HCT116 (cell line): ENCODE data around the gene TMUB1. TPM values are rescaled to one million over a fixed set of nuclear protein-coding genes. Genes with fewer than 3 reads are reported as not detected.

Source experiments
- ATAC-seq: fragments of 200-7000 bp; cut with Tn5 transposase; 2 replicates; pipeline ENCODE4 v1.9.1; 2020; ENCODE audit warnings: mild to moderate bottlenecking, moderate library complexity
- BruUV-seq: library from RNA; stranded (reverse); fragments of 400-500 nt; replicated peaks from 2 replicates; lab custom pipeline; 2021; lab: Mats Ljungman, UMichigan
- CTCF ChIA-PET: fragments of 300-600 bp; sonication (Branson Sonifier 250); formaldehyde crosslinking; loops from one replicate; lab custom pipeline; 2021; ENCODE audit warnings: antibody characterized with exemption; lab: Charles Lee
- POLR2A ChIA-PET: fragments of 300-600, 350-600 bp; sonication (Branson Sonifier 250); formaldehyde crosslinking; loops from one replicate; lab custom pipeline; 2021; ENCODE audit warnings: antibody characterized with exemption; lab: Charles Lee
- RAD21 ChIA-PET, 2 experiments: fragments of 300-600 bp; sonication (Branson Sonifier 250); formaldehyde crosslinking; loops; one replicate each; lab custom pipeline; 2023; ENCODE audit warnings: low total read pairs in 2 of 2; ENCODE audit not compliant: uncharacterized antibody in 2 of 2, unreplicated experiment in 2 of 2, low non-redundant PET in 1 of 2; lab: Charles Lee
- DNase-seq: peaks from one replicate; pipeline ENCODE4 v3.0.0-alpha.2; 2010; ENCODE audit warnings: low read depth, low spot score
- H2AFZ ChIP-seq: fragments of 200-600 bp; shearing (Covaris generic), sonication (generic); 2 replicates; pipeline ENCODE4 v1.6.1; 2017; ENCODE audit warnings: low read depth, mixed run types, mixed read lengths, antibody characterized with exemption, low read length; ENCODE audit not compliant: poor library complexity, severe bottlenecking
- H3K27ac ChIP-seq: 2 replicates; pipeline ENCODE4 v1.5.1; 2012; ENCODE audit warnings: low read depth, low read length
- H3K27me3 ChIP-seq: fragments of 200-600 bp; sonication (generic); 2 replicates; pipeline ENCODE4 v1.6.1; 2016; ENCODE audit warnings: mixed run types, low read length, mixed read lengths; ENCODE audit not compliant: insufficient read depth
- H3K36me3 ChIP-seq, 2 experiments: fragments of 200-500 bp in 1 of 2; fragments of 200-600 bp in 1 of 2; sonication (Bioruptor generic) in 1 of 2; sonication (generic) in 1 of 2; 2 replicates each; pipeline versions ENCODE4 v1.5.1 to v1.6.1; 2014 to 2016; ENCODE audit warnings: low read length in 2 of 2, inconsistent platforms in 1 of 2, mixed read lengths in 1 of 2, mixed run types in 1 of 2; ENCODE audit not compliant: insufficient read depth in 2 of 2, control insufficient read depth in 1 of 2
- H3K4me1 ChIP-seq, 2 experiments: fragments of 200-600 bp in 1 of 2; sonication (generic) in 1 of 2; 2 replicates each; pipeline versions ENCODE4 v1.5.1 to v1.6.1; 2012 to 2017; ENCODE audit warnings: low read length in 2 of 2, inconsistent platforms in 1 of 2, mild to moderate bottlenecking in 1 of 2, mixed read lengths in 1 of 2, mixed run types in 1 of 2, moderate library complexity in 1 of 2; ENCODE audit not compliant: insufficient read depth in 2 of 2, control insufficient read depth in 1 of 2
- H3K4me2 ChIP-seq: fragments of 200-600 bp; sonication (generic); 2 replicates; pipeline ENCODE4 v1.6.1; 2017; ENCODE audit warnings: mixed run types, low read length, mixed read lengths
- H3K4me3 ChIP-seq, 2 experiments: fragments of 200-600 bp in 1 of 2; sonication (generic) in 1 of 2; replicated peaks in 1 of 2; 2 replicates each; pipeline ENCODE4 v1.5.1; 2011 to 2016; ENCODE audit warnings: low read length in 2 of 2, control low read depth in 1 of 2, low read depth in 1 of 2, mild to moderate bottlenecking in 1 of 2, mixed read lengths in 1 of 2, mixed run types in 1 of 2
- H3K79me2 ChIP-seq: fragments of 200-600 bp; sonication (generic); 2 replicates; pipeline ENCODE4 v1.6.1; 2017; ENCODE audit warnings: mild to moderate bottlenecking, mixed run types, low read length, moderate library complexity, mixed read lengths; ENCODE audit not compliant: insufficient read depth
- H3K9ac ChIP-seq: fragments of 200-600 bp; sonication (generic); 2 replicates; pipeline ENCODE4 v1.6.1; 2016; ENCODE audit warnings: low read length, mixed read lengths
- H3K9me2 ChIP-seq: fragments of 200-600 bp; sonication (generic), shearing (Covaris generic); 2 replicates; pipeline ENCODE4 v1.6.1; 2017; ENCODE audit warnings: mixed run types, mild to moderate bottlenecking, moderate library complexity; ENCODE audit not compliant: insufficient read depth
- H3K9me3 ChIP-seq, 2 experiments: fragments of 200-500 bp in 1 of 2; fragments of 200-600 bp in 1 of 2; sonication (Bioruptor generic) in 1 of 2; sonication (generic) in 1 of 2; 2 replicates each; pipeline ENCODE4 v1.6.1; 2014 to 2017; ENCODE audit warnings: low read length in 2 of 2, mixed read lengths in 2 of 2, inconsistent platforms in 1 of 2, low read depth in 1 of 2, mild to moderate bottlenecking in 1 of 2, mixed run types in 1 of 2, moderate library complexity in 1 of 2; ENCODE audit not compliant: control insufficient read depth in 1 of 2, insufficient read depth in 1 of 2
- H4K20me1 ChIP-seq: fragments of 200-600 bp; sonication (generic), shearing (Covaris generic); 2 replicates; pipeline ENCODE4 v1.6.1; 2017; ENCODE audit warnings: mixed run types, mild to moderate bottlenecking, moderate library complexity; ENCODE audit not compliant: insufficient read depth
- CBX3 ChIP-seq: IDR thresholded peaks from 2 replicates; pipeline ENCODE4 v1.6.1; 2012; ENCODE audit warnings: low read depth
- CEBPB ChIP-seq: IDR thresholded peaks from 2 replicates; pipeline ENCODE4 v1.6.1; 2012; ENCODE audit warnings: low read depth
- CTCF ChIP-seq, 3 experiments: fragments of 200-600 bp in 1 of 3; sonication (generic) in 1 of 3; IDR thresholded peaks in 2 of 3; conservative IDR thresholded peaks in 1 of 3; 2 replicates each; pipeline ENCODE4 v1.5.1; 2012 to 2017; ENCODE audit warnings: low read depth in 2 of 3, low read length in 2 of 3, antibody characterized with exemption in 1 of 3, borderline replicate concordance in 1 of 3, control low read depth in 1 of 3, mild to moderate bottlenecking in 1 of 3, mixed read lengths in 1 of 3, mixed run types in 1 of 3, moderate library complexity in 1 of 3; ENCODE audit not compliant: insufficient read depth in 1 of 3
- ELF1 ChIP-seq: IDR thresholded peaks from 2 replicates; pipeline ENCODE4 v1.6.1; 2012; ENCODE audit warnings: low read depth, borderline replicate concordance
- EZH2 ChIP-seq: fragments of 200-600 bp; sonication (generic); IDR thresholded peaks from 2 replicates; pipeline ENCODE4 v1.6.1; 2017; ENCODE audit warnings: antibody characterized with exemption, mixed run types
- EZH2phosphoT487 ChIP-seq: fragments of 200-600 bp; IDR thresholded peaks from 2 replicates; pipeline ENCODE4 v1.6.1; 2018; ENCODE audit warnings: antibody characterized with exemption, borderline replicate concordance
- MAX ChIP-seq: IDR thresholded peaks from 2 replicates; pipeline ENCODE4 v1.6.1; 2012
- POLR2A ChIP-seq: IDR thresholded peaks from 2 replicates; pipeline ENCODE4 v1.7.0; 2011; ENCODE audit warnings: borderline replicate concordance; ENCODE audit not compliant: insufficient read depth, insufficient read length; ENCODE audit errors: extremely low read depth
- RAD21 ChIP-seq: IDR thresholded peaks from 2 replicates; pipeline ENCODE4 v1.6.1; 2012; ENCODE audit warnings: low read depth, mild to moderate bottlenecking
- SIN3A ChIP-seq: IDR thresholded peaks from 2 replicates; pipeline ENCODE4 v1.6.1; 2012; ENCODE audit warnings: low read depth
- SRF ChIP-seq: IDR thresholded peaks from 2 replicates; pipeline ENCODE4 v1.6.1; 2012; ENCODE audit warnings: low read depth
- TCF7L2 ChIP-seq: IDR thresholded peaks from 2 replicates; pipeline ENCODE4 v1.7.0; 2011; ENCODE audit warnings: borderline replicate concordance, inconsistent platforms; ENCODE audit not compliant: insufficient read depth, insufficient read length; ENCODE audit errors: extremely low read depth
- ZBTB33 ChIP-seq: IDR thresholded peaks from 2 replicates; pipeline ENCODE4 v1.6.1; 2011; ENCODE audit warnings: mild to moderate bottlenecking, low read length, moderate library complexity; ENCODE audit not compliant: insufficient replicate concordance; ENCODE audit errors: extremely low read depth
- ZFX ChIP-seq: fragments of 450-650 bp; IDR thresholded peaks from 2 replicates; pipeline ENCODE4 v1.6.1; 2017
- intact Hi-C: fragments of 100-400 bp; cut with micrococcal nuclease; formaldehyde crosslinking; loops from 2 replicates; pipeline ENCODE4 v1.10.0; 2022
- total RNA-seq: library from RNA; stranded (reverse); gene quantifications from one replicate; pipeline ENCODE4 v1.2.1, GENCODE V29; 2021; ENCODE audit not compliant: unreplicated experiment

Gene TMUB1
- total RNA-seq, 1 experiment from 2014 or later = 75.8 TPM

GRCh38 chr7:151048911-151049463 is 34.3 kb downstream of the TMUB1 start:
- no peak for TF ChIP-seq CTCF (IDR thresholded peaks at IDR 0.05 in 2 of 3, conservative IDR thresholded peaks at IDR 0.05 in 1 of 3; ENCODE audit: borderline replicate concordance in 1 of 3, insufficient read depth in 1 of 3, low read depth in 2 of 3, low read length in 2 of 3)
- TF ChIP-seq TCF7L2 = no peak
- TF ChIP-seq POLR2A = no peak
- TF ChIP-seq EZH2 = no peak
- no peak for TF ChIP-seq MAX
- TF ChIP-seq ZFX = no peak
- TF ChIP-seq RAD21 = no peak
- no peak for TF ChIP-seq EZH2phosphoT487
- no peak for TF ChIP-seq ELF1
- no peak for TF ChIP-seq SIN3A
- no peak for TF ChIP-seq SRF
- no peak for TF ChIP-seq ZBTB33
- TF ChIP-seq CBX3 = no peak
- no peak for TF ChIP-seq CEBPB
- Histone ChIP-seq H4K20me1 (no peaks in the 10 kb centered on the region), H3K9me2 (no peaks in the 10 kb centered on the region), H3K4me2 (no peak overlapping the region), H3K4me1 (no peaks in the 10 kb centered on the region), H3K36me3 (no peaks in the 10 kb centered on the region), H3K9me3 (no peaks in the 10 kb centered on the region), H3K27me3 (no peaks in the 10 kb centered on the region), H3K27ac (no peak overlapping the region), H2AFZ (no peak overlapping the region), H3K9ac (no peak overlapping the region), H3K4me3 (no peak overlapping the region), H3K79me2 (no peaks in the 10 kb centered on the region)
- intact Hi-C loops = no loop called here
- no TSS peak for BruUV-seq
- ATAC-seq (no peak), DNase-seq (no peak)
- ChIA-PET CTCF (no interaction called here), POLR2A (no interaction called here), RAD21 (no interaction called here)
